Stimulated activated CD8-positive, alpha-beta memory T cell treated with anti-CD3 and anti-CD28 coated beads, Interleukin-7, amount 100 ng/mL, for 1 hour (primary cell): ENCODE measurements around the gene ADGRE1.
"Not testable (repeated sequence)": the region's sequence is repeated elsewhere in the genome, so short reads cannot be mapped to it uniquely, and the experiment has no call there.

Experiments used
- DNase-seq, 2 donors: peaks; one replicate each; pipeline ENCODE4 v3.0.0-alpha.2; 2020; ENCODE audit warnings: low read depth in 2 of 2

The ADGRE1 gene

GRCh38 chr19:6887316-6887715, at the start of gene ADGRE1:
Gene ADGRE1, plus strand, starts transcription at chr19:6887579. Its CDS starts 30 bp downstream, at chr19:6887609.
- DNase-seq, result no peak

GRCh38 chr19:6838062-6838655, 49.2 kb upstream of the ADGRE1 start:
- DNase-seq, result no peak

- no peak for DNase-seq
These were observed 44.3 kb upstream of the ADGRE1 start for GRCh38 chr19:6842871-6843607.

- DNase-seq, result no peak
These were observed 39.6 kb upstream of the ADGRE1 start for GRCh38 chr19:6847828-6848200.

GRCh38 chr19:6848986-6849385, 38.4 kb upstream of the ADGRE1 start:
- DNase-seq, result no peak

- no peak for DNase-seq
These were observed 37.5 kb upstream of the ADGRE1 start for GRCh38 chr19:6849876-6850275.

GRCh38 chr19:6851359-6851758, 36.0 kb upstream of the ADGRE1 start:
- no peak for DNase-seq

- DNase-seq, result no peak
These were observed 35.4 kb upstream of the ADGRE1 start for GRCh38 chr19:6852001-6852400.

GRCh38 chr19:6853868-6854267, 33.5 kb upstream of the ADGRE1 start:
- DNase-seq, result no peak

GRCh38 chr19:6854758-6855157, 32.6 kb upstream of the ADGRE1 start:
- no peak for DNase-seq

GRCh38 chr19:6856749-6857372, 30.5 kb upstream of the ADGRE1 start:
- no peak for DNase-seq

- DNase-seq, result no peak
These were observed 25.6 kb upstream of the ADGRE1 start for GRCh38 chr19:6861683-6862286.

GRCh38 chr19:6862673-6863078, 24.7 kb upstream of the ADGRE1 start:
- peak; percentile 71 to 79 for DNase-seq

GRCh38 chr19:6864325-6864940, 22.9 kb upstream of the ADGRE1 start:
- no peak for DNase-seq

GRCh38 chr19:6865849-6866248, 21.5 kb upstream of the ADGRE1 start:
- DNase-seq, result no peak

- no peak for DNase-seq
These were observed 20.6 kb upstream of the ADGRE1 start for GRCh38 chr19:6866741-6867151.

GRCh38 chr19:6868351-6868750, 19.0 kb upstream of the ADGRE1 start:
- DNase-seq, result no peak

GRCh38 chr19:6869151-6869882, 18.1 kb upstream of the ADGRE1 start:
- DNase-seq, result not testable (repeated sequence)

- DNase-seq, result no peak
These were observed 13.5 kb upstream of the ADGRE1 start for GRCh38 chr19:6873708-6874431.

- no peak for DNase-seq
These were observed 12.2 kb upstream of the ADGRE1 start for GRCh38 chr19:6875218-6875617.

- DNase-seq, result no peak
These were observed 10.6 kb upstream of the ADGRE1 start for GRCh38 chr19:6876748-6877147.
